ENCODE data around the gene WDR48.

The WDR48 gene

GRCh38 chr3:39051649-39052561 lies at the start of gene WDR48, which contains the start of gene SCN11A:
TSS of gene WDR48 (plus strand) at chr3:39052016. CDS start at chr3:39052026, 10 bp downstream.
TSS of gene SCN11A (minus strand) at chr3:39051944. CDS start at chr3:38950362, 101,582 bp downstream.
- Histone ChIP-seq H3K27ac (ENCODE audit: low read length) (peak within 1 kb of the TSS; percentile 93), H3K9me3 (ENCODE audit: control insufficient read depth in 2 of 2, low read length in 2 of 2) (no peaks in the 10 kb centered on the region), H3K36me3 (ENCODE audit: control insufficient read depth in 2 of 2, insufficient read depth in 2 of 2, low read length in 2 of 2) (no peaks in the 10 kb centered on the region), H3K27me3 (ENCODE audit: control insufficient read depth in 1 of 2, insufficient read depth in 2 of 2, low read length in 2 of 2) (no peaks in the 10 kb centered on the region), H3K4me3 (ENCODE audit: low read length in 2 of 2) (peak within 1 kb of the TSS; percentile 94 to 99), H3K4me1 (ENCODE audit: control insufficient read depth, insufficient read depth, low read length) (peaks cover 11% of the 10 kb centered on the region), H3K9ac (ENCODE audit: low read length in 2 of 2) (peak within 1 kb of the TSS; percentile 85 to 94)

- no peak overlapping the region for H3K4me3 ChIP-seq (ENCODE audit: low read length in 2 of 2)
- H3K9me3 ChIP-seq (ENCODE audit: control insufficient read depth in 2 of 2, low read length in 2 of 2), result no peaks in the 10 kb centered on the region
- no peaks in the 10 kb centered on the region for H3K36me3 ChIP-seq (ENCODE audit: control insufficient read depth in 2 of 2, insufficient read depth in 2 of 2, low read length in 2 of 2)
- H3K4me1 ChIP-seq (ENCODE audit: control insufficient read depth, insufficient read depth, low read length), result no peaks in the 10 kb centered on the region
- H3K27ac ChIP-seq (ENCODE audit: low read length), result no peak overlapping the region
- no peak overlapping the region for H3K9ac ChIP-seq (ENCODE audit: low read length in 2 of 2)
- no peaks in the 10 kb centered on the region for H3K27me3 ChIP-seq (ENCODE audit: control insufficient read depth in 1 of 2, insufficient read depth in 2 of 2, low read length in 2 of 2)
Measured at GRCh38 chr3:39005295-39005694, 46.5 kb upstream of the WDR48 start.

DNA sequence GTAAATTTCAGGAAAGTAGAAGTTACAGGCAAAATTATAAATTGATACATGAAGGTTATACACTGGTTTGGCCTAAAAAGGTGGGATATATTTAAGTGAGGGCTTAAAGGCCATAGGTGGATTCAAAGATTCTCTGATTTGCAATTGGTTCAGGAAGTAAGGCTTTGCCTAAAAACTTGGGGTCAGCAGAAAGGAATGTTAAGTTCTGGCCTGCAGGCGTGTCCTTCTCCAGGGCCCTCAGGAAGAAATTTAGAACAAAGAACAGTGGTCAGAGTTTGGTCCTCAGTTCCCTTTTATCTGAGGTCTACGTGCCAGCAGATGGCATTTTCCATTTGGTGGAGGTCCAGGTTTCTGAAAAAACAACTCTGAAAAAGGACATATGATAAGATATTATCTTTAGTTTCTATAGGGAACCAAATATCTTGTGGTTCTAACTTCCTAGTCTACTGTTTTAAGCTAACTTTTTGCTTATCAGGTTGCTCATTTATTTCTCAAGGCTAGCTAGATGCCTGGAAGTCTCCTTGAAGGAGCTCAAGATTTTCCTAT lies 40.6 kb upstream of the WDR48 start:
- Histone ChIP-seq H3K4me1 (ENCODE audit: control insufficient read depth, insufficient read depth, low read length) (no peaks in the 10 kb centered on the region), H3K9ac (ENCODE audit: low read length in 2 of 2) (no peak overlapping the region), H3K9me3 (ENCODE audit: control insufficient read depth in 2 of 2, low read length in 2 of 2) (no peaks in the 10 kb centered on the region), H3K27me3 (ENCODE audit: control insufficient read depth in 1 of 2, insufficient read depth in 2 of 2, low read length in 2 of 2) (no peaks in the 10 kb centered on the region), H3K36me3 (ENCODE audit: control insufficient read depth in 2 of 2, insufficient read depth in 2 of 2, low read length in 2 of 2) (no peaks in the 10 kb centered on the region), H3K27ac (ENCODE audit: low read length) (no peak overlapping the region), H3K4me3 (ENCODE audit: low read length in 2 of 2) (no peak overlapping the region)

DNA sequence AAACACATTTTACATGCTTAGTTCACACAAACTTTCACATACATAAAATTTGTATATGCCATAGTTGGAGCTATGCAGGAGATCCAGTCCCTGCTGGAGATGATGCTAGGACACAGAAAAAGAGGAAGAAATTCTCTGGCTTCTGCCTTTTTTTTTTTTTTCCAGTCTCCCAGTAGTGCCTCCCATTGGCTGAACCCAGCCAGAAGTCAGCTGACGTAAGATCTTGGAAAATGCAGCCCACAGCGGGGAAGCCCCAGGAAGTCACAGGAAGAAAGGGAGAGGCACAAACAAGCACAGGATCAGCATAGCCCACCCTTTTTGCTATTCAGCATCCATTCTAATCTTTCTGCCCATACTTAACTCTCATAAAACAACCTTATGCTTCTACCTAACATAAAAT lies 38.5 kb upstream of the WDR48 start:
- Histone ChIP-seq H3K4me1 (ENCODE audit: control insufficient read depth, insufficient read depth, low read length) (no peaks in the 10 kb centered on the region), H3K4me3 (ENCODE audit: low read length in 2 of 2) (no peak overlapping the region), H3K36me3 (ENCODE audit: control insufficient read depth in 2 of 2, insufficient read depth in 2 of 2, low read length in 2 of 2) (no peaks in the 10 kb centered on the region)

GRCh38 chr3:39013921-39014509 lies 37.8 kb upstream of the WDR48 start:
- H3K27ac ChIP-seq (ENCODE audit: low read length), result no peak overlapping the region
- H3K36me3 ChIP-seq (ENCODE audit: control insufficient read depth in 2 of 2, insufficient read depth in 2 of 2, low read length in 2 of 2), result no peaks in the 10 kb centered on the region
- H3K9ac ChIP-seq (ENCODE audit: low read length in 2 of 2), result no peak overlapping the region
- H3K4me1 ChIP-seq (ENCODE audit: control insufficient read depth, insufficient read depth, low read length), result no peaks in the 10 kb centered on the region
- no peaks in the 10 kb centered on the region for H3K9me3 ChIP-seq (ENCODE audit: control insufficient read depth in 2 of 2, low read length in 2 of 2)
- no peaks in the 10 kb centered on the region for H3K27me3 ChIP-seq (ENCODE audit: control insufficient read depth in 1 of 2, insufficient read depth in 2 of 2, low read length in 2 of 2)
- H3K4me3 ChIP-seq (ENCODE audit: low read length in 2 of 2), result no peak overlapping the region

More for the DNA sequence above, 38.5 kb upstream of the WDR48 start:
- no peaks in the 10 kb centered on the region for H3K9me3 ChIP-seq (ENCODE audit: control insufficient read depth in 2 of 2, low read length in 2 of 2)
- H3K27ac ChIP-seq (ENCODE audit: low read length), result no peak overlapping the region
- H3K27me3 ChIP-seq (ENCODE audit: control insufficient read depth in 1 of 2, insufficient read depth in 2 of 2, low read length in 2 of 2), result no peaks in the 10 kb centered on the region
- no peak overlapping the region for H3K9ac ChIP-seq (ENCODE audit: low read length in 2 of 2)

GRCh38 chr3:39015418-39015817 lies 36.4 kb upstream of the WDR48 start:
- no peaks in the 10 kb centered on the region for H3K36me3 ChIP-seq (ENCODE audit: control insufficient read depth in 2 of 2, insufficient read depth in 2 of 2, low read length in 2 of 2)
- no peaks in the 10 kb centered on the region for H3K27me3 ChIP-seq (ENCODE audit: control insufficient read depth in 1 of 2, insufficient read depth in 2 of 2, low read length in 2 of 2)
- no peak overlapping the region for H3K4me3 ChIP-seq (ENCODE audit: low read length in 2 of 2)
- no peaks in the 10 kb centered on the region for H3K9me3 ChIP-seq (ENCODE audit: control insufficient read depth in 2 of 2, low read length in 2 of 2)
- no peaks in the 10 kb centered on the region for H3K4me1 ChIP-seq (ENCODE audit: control insufficient read depth, insufficient read depth, low read length)
- no peak overlapping the region for H3K9ac ChIP-seq (ENCODE audit: low read length in 2 of 2)
- no peak overlapping the region for H3K27ac ChIP-seq (ENCODE audit: low read length)

DNA sequence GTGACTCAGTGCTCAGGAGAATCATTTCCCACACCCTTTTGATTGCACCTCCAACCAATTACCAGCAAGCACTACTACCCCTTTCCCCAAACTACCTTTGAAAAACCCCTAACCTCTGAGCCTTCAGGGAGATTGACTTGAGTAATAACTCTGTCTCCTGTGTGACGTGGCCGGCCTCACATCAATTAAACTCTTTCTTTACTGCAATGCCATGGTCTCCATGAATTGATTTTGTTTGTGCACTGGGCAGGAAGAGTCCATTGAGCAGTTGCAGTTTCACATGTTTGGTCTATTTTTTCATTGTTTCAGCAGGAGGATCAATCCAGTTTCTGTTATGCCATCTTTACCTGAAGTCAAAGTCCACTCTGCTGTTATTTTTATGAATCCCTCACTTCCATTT lies 32.5 kb upstream of the WDR48 start:
- Histone ChIP-seq H3K27me3 (ENCODE audit: control insufficient read depth in 1 of 2, insufficient read depth in 2 of 2, low read length in 2 of 2) (no peaks in the 10 kb centered on the region), H3K27ac (ENCODE audit: low read length) (no peak overlapping the region), H3K4me1 (ENCODE audit: control insufficient read depth, insufficient read depth, low read length) (no peaks in the 10 kb centered on the region), H3K36me3 (ENCODE audit: control insufficient read depth in 2 of 2, insufficient read depth in 2 of 2, low read length in 2 of 2) (no peaks in the 10 kb centered on the region), H3K9ac (ENCODE audit: low read length in 2 of 2) (no peak overlapping the region), H3K4me3 (ENCODE audit: low read length in 2 of 2) (no peak overlapping the region), H3K9me3 (ENCODE audit: control insufficient read depth in 2 of 2, low read length in 2 of 2) (no peaks in the 10 kb centered on the region)

DNA sequence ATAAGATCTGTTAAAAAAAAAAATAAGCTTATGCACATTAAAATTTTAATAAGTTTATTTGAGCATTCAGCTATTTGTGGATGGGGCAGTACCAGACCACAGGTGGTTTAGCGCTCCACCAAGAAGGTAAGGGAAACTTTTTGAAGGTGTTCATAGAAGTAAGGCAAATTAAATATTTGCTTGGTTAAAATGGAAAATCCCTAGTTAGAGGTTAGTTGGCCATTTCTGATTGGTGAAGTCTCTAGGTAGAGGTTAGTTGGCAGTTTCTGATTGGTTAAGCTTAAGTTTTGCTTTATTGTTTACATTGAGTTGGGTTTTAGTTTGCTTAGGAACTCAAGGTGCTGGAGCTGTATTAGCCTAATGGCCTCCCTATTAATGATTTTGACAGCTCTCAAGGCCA lies 30.8 kb upstream of the WDR48 start:
- no peaks in the 10 kb centered on the region for H3K9me3 ChIP-seq (ENCODE audit: control insufficient read depth in 2 of 2, low read length in 2 of 2)
- no peak overlapping the region for H3K9ac ChIP-seq (ENCODE audit: low read length in 2 of 2)
- H3K36me3 ChIP-seq (ENCODE audit: control insufficient read depth in 2 of 2, insufficient read depth in 2 of 2, low read length in 2 of 2), result no peaks in the 10 kb centered on the region
- no peak overlapping the region for H3K4me3 ChIP-seq (ENCODE audit: low read length in 2 of 2)
- no peak overlapping the region for H3K27ac ChIP-seq (ENCODE audit: low read length)
- H3K27me3 ChIP-seq (ENCODE audit: control insufficient read depth in 1 of 2, insufficient read depth in 2 of 2, low read length in 2 of 2), result no peaks in the 10 kb centered on the region
- H3K4me1 ChIP-seq (ENCODE audit: control insufficient read depth, insufficient read depth, low read length), result no peaks in the 10 kb centered on the region

DNA sequence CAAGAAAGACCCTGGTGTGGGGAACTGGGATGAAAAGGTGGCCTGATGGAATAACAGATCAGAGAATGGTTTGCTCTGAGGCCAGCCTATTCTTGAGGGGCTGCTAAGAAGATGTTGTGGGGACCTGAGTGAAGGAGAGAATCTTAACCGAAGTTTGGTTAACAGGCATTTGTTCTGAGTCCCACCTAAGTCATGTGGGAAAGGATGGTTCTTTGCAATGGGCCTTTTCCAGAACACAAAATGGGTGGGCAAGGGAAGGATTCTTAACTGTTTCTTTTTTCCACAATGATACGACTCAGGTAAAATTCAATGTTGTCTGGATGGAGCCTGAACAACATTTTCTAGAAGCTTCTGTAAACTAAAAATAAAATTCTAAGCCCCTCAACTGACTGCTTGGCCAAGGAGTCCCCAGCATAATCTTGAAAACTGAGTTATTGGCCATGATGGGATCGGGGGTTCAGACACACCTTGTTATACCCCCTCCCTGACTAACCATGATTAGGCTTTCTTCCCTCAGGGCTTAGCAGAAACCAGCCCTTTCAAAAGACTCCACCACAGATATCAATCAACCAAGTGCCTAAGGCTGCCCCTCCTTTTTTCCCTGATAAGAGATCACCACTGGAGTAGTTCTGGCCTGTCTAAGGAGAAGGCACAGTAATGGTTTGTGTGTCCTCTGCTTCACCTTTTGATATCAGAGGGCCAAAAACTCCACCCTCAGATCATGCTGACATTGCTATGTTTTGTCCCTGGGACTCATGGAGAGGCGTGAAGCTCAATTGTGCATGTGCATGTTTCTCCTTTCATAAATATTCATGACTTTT lies 30.1 kb upstream of the WDR48 start:
- no peaks in the 10 kb centered on the region for H3K36me3 ChIP-seq (ENCODE audit: control insufficient read depth in 2 of 2, insufficient read depth in 2 of 2, low read length in 2 of 2)
- no peaks in the 10 kb centered on the region for H3K27me3 ChIP-seq (ENCODE audit: control insufficient read depth in 1 of 2, insufficient read depth in 2 of 2, low read length in 2 of 2)
- H3K27ac ChIP-seq (ENCODE audit: low read length), result no peak overlapping the region
- no peak overlapping the region for H3K4me3 ChIP-seq (ENCODE audit: low read length in 2 of 2)
- H3K9ac ChIP-seq (ENCODE audit: low read length in 2 of 2), result no peak overlapping the region
- H3K9me3 ChIP-seq (ENCODE audit: control insufficient read depth in 2 of 2, low read length in 2 of 2), result no peaks in the 10 kb centered on the region
- H3K4me1 ChIP-seq (ENCODE audit: control insufficient read depth, insufficient read depth, low read length), result no peaks in the 10 kb centered on the region

GRCh38 chr3:39022286-39022630 lies 29.6 kb upstream of the WDR48 start:
- Histone ChIP-seq H3K36me3 (ENCODE audit: control insufficient read depth in 2 of 2, insufficient read depth in 2 of 2, low read length in 2 of 2) (no peaks in the 10 kb centered on the region), H3K27ac (ENCODE audit: low read length) (no peak overlapping the region), H3K4me1 (ENCODE audit: control insufficient read depth, insufficient read depth, low read length) (no peaks in the 10 kb centered on the region), H3K27me3 (ENCODE audit: control insufficient read depth in 1 of 2, insufficient read depth in 2 of 2, low read length in 2 of 2) (no peaks in the 10 kb centered on the region), H3K9ac (ENCODE audit: low read length in 2 of 2) (no peak overlapping the region), H3K9me3 (ENCODE audit: control insufficient read depth in 2 of 2, low read length in 2 of 2) (no peaks in the 10 kb centered on the region), H3K4me3 (ENCODE audit: low read length in 2 of 2) (no peak overlapping the region)

Data from stomach smooth muscle (tissue), 2 donors.